IMR-90 (cell line): ENCODE data around the gene PCID2. TPM values are rescaled to one million over a fixed set of nuclear protein-coding genes. Genes with fewer than 3 reads are reported as not detected.

Experiments used
- ATAC-seq: fragments of 200-7000 bp; cut with Tn5 transposase; 2 replicates; pipeline ENCODE4 v1.9.1; 2020; ENCODE audit warnings: low read depth, mild to moderate bottlenecking, moderate library complexity
- BruUV-seq: library from RNA; stranded (reverse); fragments of 400-500 nt; replicated peaks from 2 replicates; lab custom pipeline; 2021; lab: Mats Ljungman, UMichigan
- CTCF ChIA-PET: fragments of 300-600 bp; formaldehyde crosslinking; extraction: SDS; loops from one replicate; lab custom pipeline; 2021; ENCODE audit warnings: antibody characterized with exemption; lab: Yijun Ruan, JAX
- POLR2A ChIA-PET: fragments of 300-600 bp; sonication (Branson Sonifier 250); formaldehyde crosslinking; loops from one replicate; lab custom pipeline; 2022; ENCODE audit warnings: antibody characterized with exemption; ENCODE audit not compliant: unreplicated experiment; lab: Charles Lee
- DNase-seq: peaks from one replicate; pipeline ENCODE4 v3.0.0; 2013
- H2AFZ ChIP-seq: replicated peaks from 2 replicates; pipeline ENCODE3; 2013; ENCODE audit warnings: low read length, mild to moderate bottlenecking; ENCODE audit not compliant: poor library complexity
- H2AK5ac ChIP-seq: 2 replicates; pipeline ENCODE4 v1.6.1; 2013; ENCODE audit warnings: low read depth, low read length, inconsistent platforms
- H2AK9ac ChIP-seq: replicated peaks from 2 replicates; pipeline ENCODE3; 2013; ENCODE audit warnings: mild to moderate bottlenecking, low read depth, low read length, moderate library complexity; ENCODE audit not compliant: poor library complexity
- H2BK120ac ChIP-seq: 2 replicates; pipeline ENCODE4 v1.6.1; 2013; ENCODE audit warnings: low read depth, low read length, inconsistent platforms
- H2BK15ac ChIP-seq: 3 replicates; pipeline ENCODE4 v1.6.1; 2013; ENCODE audit warnings: low read depth, low read length, inconsistent platforms
- H2BK20ac ChIP-seq: 2 replicates; pipeline ENCODE4 v1.6.1; 2013; ENCODE audit warnings: low read depth, mild to moderate bottlenecking, inconsistent platforms, low read length, moderate library complexity
- H2BK5ac ChIP-seq: 2 replicates; pipeline ENCODE4 v1.6.1; 2013; ENCODE audit warnings: mild to moderate bottlenecking, low read depth, low read length, inconsistent platforms; ENCODE audit not compliant: poor library complexity, severe bottlenecking
- H3K14ac ChIP-seq: replicated peaks from 2 replicates; pipeline ENCODE4 v1.6.1; 2013; ENCODE audit warnings: low read depth, low read length, inconsistent platforms
- H3K18ac ChIP-seq: 2 replicates; pipeline ENCODE4 v1.6.1; 2013; ENCODE audit warnings: low read depth, low read length, control low read depth
- H3K23ac ChIP-seq: 2 replicates; pipeline ENCODE4 v1.6.1; 2013; ENCODE audit warnings: low read depth, low read length, inconsistent platforms
- H3K27ac ChIP-seq: 2 replicates; pipeline ENCODE4 v1.5.1; 2013; ENCODE audit warnings: mild to moderate bottlenecking, control low read depth, low read length; ENCODE audit not compliant: insufficient read depth
- H3K27me3 ChIP-seq: 2 replicates; pipeline ENCODE4 v1.6.1; 2013; ENCODE audit warnings: low read length; ENCODE audit not compliant: control insufficient read depth, insufficient read depth
- H3K36me3 ChIP-seq: 2 replicates; pipeline ENCODE4 v1.6.1; 2013; ENCODE audit warnings: low read length, mixed read lengths; ENCODE audit not compliant: control insufficient read depth, insufficient read depth
- H3K4ac ChIP-seq: 2 replicates; pipeline ENCODE4 v1.6.1; 2013; ENCODE audit warnings: low read depth, low read length, inconsistent platforms
- H3K4me1 ChIP-seq: 2 replicates; pipeline ENCODE4 v1.6.1; 2013; ENCODE audit warnings: low read length, mixed read lengths; ENCODE audit not compliant: control insufficient read depth, insufficient read depth
- H3K4me2 ChIP-seq: 2 replicates; pipeline ENCODE4 v1.6.1; 2013; ENCODE audit warnings: low read depth, mild to moderate bottlenecking, control low read depth, low read length, moderate library complexity
- H3K4me3 ChIP-seq: 2 replicates; pipeline ENCODE4 v1.5.1; 2013; ENCODE audit warnings: low read depth, mild to moderate bottlenecking, control low read depth, low read length, moderate library complexity; ENCODE audit not compliant: insufficient read depth
- H3K56ac ChIP-seq: 2 replicates; pipeline ENCODE4 v1.6.1; 2013; ENCODE audit warnings: low read length, inconsistent platforms; ENCODE audit not compliant: insufficient read depth; ENCODE audit errors: extremely low read depth
- H3K79me1 ChIP-seq, 2 experiments: 2 replicates each; pipeline ENCODE4 v1.6.1; 2013; ENCODE audit warnings: low read length in 2 of 2, inconsistent platforms in 1 of 2, low read depth in 1 of 2
- H3K9ac ChIP-seq: 2 replicates; pipeline ENCODE4 v1.6.1; 2013; ENCODE audit warnings: low read depth, low read length, control low read depth
- H3K9me1 ChIP-seq: 2 replicates; pipeline ENCODE4 v1.6.1; 2013; ENCODE audit warnings: low read length, inconsistent platforms; ENCODE audit not compliant: insufficient read depth
- H3K9me3 ChIP-seq: 2 replicates; pipeline ENCODE4 v1.6.1; 2013; ENCODE audit warnings: low read length; ENCODE audit not compliant: control insufficient read depth, insufficient read depth
- H4K20me1 ChIP-seq: 2 replicates; pipeline ENCODE4 v1.6.1; 2013; ENCODE audit warnings: low read length, inconsistent platforms; ENCODE audit not compliant: insufficient read depth
- H4K5ac ChIP-seq: 2 replicates; pipeline ENCODE4 v1.6.1; 2013; ENCODE audit warnings: mild to moderate bottlenecking, low read depth, low read length, control low read depth
- H4K8ac ChIP-seq, 2 experiments: 2 replicates each; pipeline ENCODE4 v1.6.1; 2013; ENCODE audit warnings: low read depth in 2 of 2, low read length in 2 of 2, control low read depth in 1 of 2, inconsistent platforms in 1 of 2
- H4K91ac ChIP-seq: 2 replicates; pipeline ENCODE4 v1.6.1; 2013; ENCODE audit warnings: low read depth, low read length, inconsistent platforms; ENCODE audit not compliant: insufficient read depth
- RAD21 ChIP-seq: IDR thresholded peaks from 2 replicates; pipeline ENCODE4 v1.6.1; 2012; ENCODE audit warnings: low read length, improper control_type of control experiment
- WGBS, 2 experiments: methylation state at CpG; one replicate each; pipeline versions ENCODE4 v1.1.5 to v1.1.7; 2013; ENCODE audit warnings: missing lambda C conversion rate in 2 of 2; ENCODE audit not compliant: insufficient read length in 1 of 2; ENCODE audit errors: extremely low coverage in 2 of 2; 5-methylcytosine and 5-hydroxymethylcytosine counted together
- dilution Hi-C: fragments of 300-500 bp; cut with HindIII; formaldehyde crosslinking; loops from one replicate; pipeline ENCODE4 v1.14.3; 2018; ENCODE audit warnings: low sequenced_read_pairs; ENCODE audit not compliant: unreplicated experiment
- in situ Hi-C: fragments of 300-500 bp; cut with MboI; formaldehyde crosslinking; loops from 3 replicates; pipeline ENCODE4 v1.14.3; 2019; ENCODE audit warnings: low sequenced_read_pairs, inconsistent platforms, mixed read lengths
- intact Hi-C: fragments of 100-400 bp; cut with micrococcal nuclease; formaldehyde crosslinking; loops from 2 replicates; pipeline ENCODE4 v1.10.0; 2022
- polyA plus RNA-seq, 3 experiments: library from polyadenylated mRNA; depleted of rRNA; stranded (reverse); fragments of >200 nt; gene quantifications; 2 replicates each; pipeline ENCODE4 v1.2.3, GENCODE V29; 2012; ENCODE audit warnings: low replicate concordance in 1 of 3
- total RNA-seq: library from RNA; depleted of rRNA; stranded (reverse); fragments of >200 nt; gene quantifications from 2 replicates; pipeline ENCODE4 v1.2.3, GENCODE V29; 2012
- TF ChIP-seq, protein P1 (sequence below): conservative IDR thresholded peaks from 2 replicates; pipeline ENCODE4 v1.5.1; 2012; ENCODE audit warnings: mild to moderate bottlenecking, low read depth, low read length, improper control_type of control experiment
- TF ChIP-seq, protein P2 (sequence below): fragments of 150-350 bp; IDR thresholded peaks from 2 replicates; pipeline ENCODE4 v1.6.1; 2016; ENCODE audit warnings: low read depth, mild to moderate bottlenecking, low read length, moderate library complexity, borderline replicate concordance

Gene PCID2
- total and polyA plus RNA-seq, 2 of the 4 experiments (the other 2 are of a cell fraction): 83.5 to 90.9 TPM

DNA sequence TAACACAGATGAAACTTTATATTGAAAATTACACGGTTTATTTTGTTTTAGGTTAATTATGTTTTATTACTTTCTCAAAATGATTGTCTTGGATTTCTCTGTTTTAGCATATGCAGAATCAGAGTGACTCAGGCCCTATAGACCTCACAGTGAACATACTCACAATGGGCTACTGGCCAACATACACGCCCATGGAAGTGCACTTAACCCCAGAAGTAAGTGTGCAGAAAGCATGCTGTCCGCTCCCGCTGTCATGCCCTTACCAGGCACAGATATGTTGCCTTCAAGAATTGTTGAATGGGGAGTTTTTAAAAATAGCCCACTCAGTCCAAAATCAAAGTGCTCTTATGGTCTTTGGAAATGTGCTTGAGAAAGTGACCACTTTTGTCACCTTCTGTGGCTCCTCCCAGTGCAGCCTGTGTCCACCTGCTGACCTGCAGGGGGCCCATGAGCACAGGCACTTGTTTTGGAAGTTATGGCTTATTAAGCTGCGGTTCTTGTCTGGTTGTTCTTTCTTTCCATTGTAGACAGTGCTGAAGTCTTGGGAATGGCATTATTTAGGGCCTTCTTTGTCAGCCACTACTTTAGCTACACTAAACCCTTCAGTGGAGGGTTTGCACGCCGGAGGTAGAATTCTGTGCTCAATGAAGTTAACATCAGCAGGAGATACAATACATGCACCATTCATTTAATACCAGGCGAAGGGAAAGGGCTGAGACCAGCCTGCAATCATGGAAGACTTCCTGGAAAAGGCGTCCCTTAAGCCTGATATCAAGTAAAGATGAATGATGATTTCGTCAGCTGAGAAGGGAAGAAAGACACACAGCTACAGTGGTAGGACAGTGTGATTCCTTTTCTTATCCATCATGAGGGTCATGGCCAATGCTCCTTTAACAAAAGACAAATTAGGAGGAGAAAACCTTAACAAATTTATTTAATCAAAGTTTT is 37.7 kb upstream of the PCID2 start:
- dilution Hi-C loops: no loop called here
- H3K36me3 ChIP-seq: peaks cover 65% of the 10 kb centered on the region
- H4K91ac ChIP-seq: no peak overlapping the region
- no peak overlapping the region for H3K18ac ChIP-seq
- H3K9me3 ChIP-seq: no peaks in the 10 kb centered on the region
- ChIA-PET POLR2A (no interaction called here), CTCF (no interaction called here)
- WGBS, 2 experiments: 100% methylated on average over 1 of the region's 10 CpGs; no CpG with 5 or more reads in 1 of the 2 experiments
- no peak overlapping the region for H4K5ac ChIP-seq
- no peak overlapping the region for H3K4me2 ChIP-seq
- H2AK9ac ChIP-seq: no peak overlapping the region
- in situ Hi-C loops: loop anchor here (25.0 kb wide), 1 partner anchor 309 kb away; no protein-coding TSS in a partner anchor
- no peak overlapping the region for H2AK5ac ChIP-seq
- DNase-seq (peak; percentile 13), ATAC-seq (no peak)
- no peak overlapping the region for H3K27ac ChIP-seq
- no peaks in the 10 kb centered on the region; the same call in 1 of the 2 replicates for H3K9me1 ChIP-seq
- no peaks in the 10 kb centered on the region; the same call in 1 of the 2 replicates for H4K20me1 ChIP-seq
- BruUV-seq: no TSS peak
- H3K23ac ChIP-seq: no peak overlapping the region
- no peak overlapping the region for H2AFZ ChIP-seq
- TF ChIP-seq, protein P1, sequence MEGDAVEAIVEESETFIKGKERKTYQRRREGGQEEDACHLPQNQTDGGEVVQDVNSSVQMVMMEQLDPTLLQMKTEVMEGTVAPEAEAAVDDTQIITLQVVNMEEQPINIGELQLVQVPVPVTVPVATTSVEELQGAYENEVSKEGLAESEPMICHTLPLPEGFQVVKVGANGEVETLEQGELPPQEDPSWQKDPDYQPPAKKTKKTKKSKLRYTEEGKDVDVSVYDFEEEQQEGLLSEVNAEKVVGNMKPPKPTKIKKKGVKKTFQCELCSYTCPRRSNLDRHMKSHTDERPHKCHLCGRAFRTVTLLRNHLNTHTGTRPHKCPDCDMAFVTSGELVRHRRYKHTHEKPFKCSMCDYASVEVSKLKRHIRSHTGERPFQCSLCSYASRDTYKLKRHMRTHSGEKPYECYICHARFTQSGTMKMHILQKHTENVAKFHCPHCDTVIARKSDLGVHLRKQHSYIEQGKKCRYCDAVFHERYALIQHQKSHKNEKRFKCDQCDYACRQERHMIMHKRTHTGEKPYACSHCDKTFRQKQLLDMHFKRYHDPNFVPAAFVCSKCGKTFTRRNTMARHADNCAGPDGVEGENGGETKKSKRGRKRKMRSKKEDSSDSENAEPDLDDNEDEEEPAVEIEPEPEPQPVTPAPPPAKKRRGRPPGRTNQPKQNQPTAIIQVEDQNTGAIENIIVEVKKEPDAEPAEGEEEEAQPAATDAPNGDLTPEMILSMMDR: 0 out of 2 replicates have a peak, but pooled peaks have one; percentile 16
- TF ChIP-seq, protein P2, sequence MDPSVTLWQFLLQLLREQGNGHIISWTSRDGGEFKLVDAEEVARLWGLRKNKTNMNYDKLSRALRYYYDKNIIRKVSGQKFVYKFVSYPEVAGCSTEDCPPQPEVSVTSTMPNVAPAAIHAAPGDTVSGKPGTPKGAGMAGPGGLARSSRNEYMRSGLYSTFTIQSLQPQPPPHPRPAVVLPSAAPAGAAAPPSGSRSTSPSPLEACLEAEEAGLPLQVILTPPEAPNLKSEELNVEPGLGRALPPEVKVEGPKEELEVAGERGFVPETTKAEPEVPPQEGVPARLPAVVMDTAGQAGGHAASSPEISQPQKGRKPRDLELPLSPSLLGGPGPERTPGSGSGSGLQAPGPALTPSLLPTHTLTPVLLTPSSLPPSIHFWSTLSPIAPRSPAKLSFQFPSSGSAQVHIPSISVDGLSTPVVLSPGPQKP: no peak
- TF ChIP-seq RAD21: 0 out of 2 replicates have a peak, but pooled peaks have one; percentile 13
- no peak overlapping the region for H3K9ac ChIP-seq
- H3K27me3 ChIP-seq: no peaks in the 10 kb centered on the region
- H3K4ac ChIP-seq: no peak overlapping the region
- intact Hi-C loops: no loop called here
- H3K56ac ChIP-seq: no peak overlapping the region
- H2BK20ac ChIP-seq: no peak overlapping the region
- H2BK120ac ChIP-seq: no peak overlapping the region
- no peak overlapping the region for H3K14ac ChIP-seq
- H2BK15ac ChIP-seq: no peak overlapping the region
- H3K4me1 ChIP-seq: no peaks in the 10 kb centered on the region
- H3K4me3 ChIP-seq: no peak overlapping the region
- H3K79me1 ChIP-seq: peaks cover 7 to 9% of the 10 kb centered on the region in 2 experiments; a peak in 2 of 4 replicates
- no peak overlapping the region for H2BK5ac ChIP-seq
- H4K8ac ChIP-seq: no peak overlapping the region
